GM18519 (cell line): Measurements from ENCODE around the gene IER3IP1.
A peak's percentile ranks its signal among the peaks of the same experiment; 100 is the strongest.
"Not testable (repeated sequence)": the region's sequence is repeated elsewhere in the genome, so short reads cannot be mapped to it uniquely, and the experiment has no call there.

Source experiments
- ATAC-seq: cut with Tn5 transposase; IDR thresholded peaks from one replicate; pipeline ENCODE4 v1.9.1; 2021; ENCODE audit warnings: mild to moderate bottlenecking, moderate library complexity; ENCODE audit not compliant: unreplicated experiment, low FRiP score

The IER3IP1 gene

DNA sequence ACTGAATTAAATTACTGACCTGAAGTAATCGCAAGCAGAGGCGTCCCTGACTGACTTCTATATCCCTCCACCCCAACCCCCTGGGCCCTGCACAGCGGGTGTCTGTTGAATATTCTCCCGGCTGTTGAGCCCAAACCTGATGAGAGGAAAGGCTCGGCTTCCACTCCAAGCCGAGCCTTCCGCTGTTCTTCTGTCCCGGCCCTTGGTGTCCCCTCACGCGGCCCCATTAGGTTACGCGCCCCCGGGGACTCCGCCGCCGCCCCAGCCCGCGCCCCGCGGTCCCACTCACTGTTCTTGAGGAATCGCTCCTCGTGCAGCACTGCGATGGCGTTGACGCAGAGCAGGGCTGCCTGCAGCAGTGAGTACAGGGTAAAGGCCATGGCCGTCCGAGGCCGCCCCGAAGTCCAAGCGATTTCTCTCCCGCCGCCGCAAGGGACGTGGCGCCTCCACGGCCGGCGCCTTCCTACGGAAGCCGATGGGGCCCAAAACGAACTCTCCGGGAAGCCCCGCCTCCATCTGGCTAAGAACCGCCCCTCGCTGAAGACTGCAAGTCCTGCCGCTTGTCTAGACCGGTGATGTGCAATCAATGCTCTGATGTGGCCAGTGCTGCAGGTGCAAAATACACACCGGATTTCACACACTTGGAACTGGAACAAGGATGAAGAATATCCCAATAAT, at the start of gene IER3IP1:
TSS of gene IER3IP1 (minus strand) at position 467 of the 678 bp plus-strand sequence. CDS start at position 380, 87 bp downstream.
- ATAC-seq: peak; percentile 55

DNA sequence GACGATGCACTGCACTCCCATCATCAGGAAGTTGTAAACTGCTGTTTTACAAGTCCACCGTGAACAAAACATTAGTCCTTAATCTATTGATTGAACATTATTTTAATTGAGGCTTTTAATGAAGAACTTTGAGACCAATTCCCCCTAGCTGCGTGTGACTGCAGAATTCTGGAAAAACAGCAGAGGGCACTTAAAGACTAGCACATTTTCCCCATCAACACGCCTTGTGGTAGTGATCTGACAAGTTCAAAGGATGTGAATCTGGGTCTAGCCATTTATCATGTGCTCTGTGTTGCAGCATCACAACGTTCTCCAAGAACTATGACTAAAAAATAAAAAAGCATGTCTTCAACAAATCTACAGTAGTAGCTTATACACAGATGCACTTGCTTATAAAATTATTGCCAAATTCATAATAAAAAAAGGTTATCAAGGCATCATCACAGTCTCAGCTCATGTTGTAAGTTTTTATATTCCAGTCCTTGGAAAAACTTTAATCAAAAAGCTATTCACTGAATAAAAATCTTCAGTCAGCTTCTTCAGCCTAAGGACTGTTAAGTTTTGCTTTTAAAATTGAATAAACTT, 39.5 kb upstream of the IER3IP1 start:
- no peak for ATAC-seq

GRCh38 chr18:47209171-47209570, 33.0 kb upstream of the IER3IP1 start:
- ATAC-seq: no peak

DNA sequence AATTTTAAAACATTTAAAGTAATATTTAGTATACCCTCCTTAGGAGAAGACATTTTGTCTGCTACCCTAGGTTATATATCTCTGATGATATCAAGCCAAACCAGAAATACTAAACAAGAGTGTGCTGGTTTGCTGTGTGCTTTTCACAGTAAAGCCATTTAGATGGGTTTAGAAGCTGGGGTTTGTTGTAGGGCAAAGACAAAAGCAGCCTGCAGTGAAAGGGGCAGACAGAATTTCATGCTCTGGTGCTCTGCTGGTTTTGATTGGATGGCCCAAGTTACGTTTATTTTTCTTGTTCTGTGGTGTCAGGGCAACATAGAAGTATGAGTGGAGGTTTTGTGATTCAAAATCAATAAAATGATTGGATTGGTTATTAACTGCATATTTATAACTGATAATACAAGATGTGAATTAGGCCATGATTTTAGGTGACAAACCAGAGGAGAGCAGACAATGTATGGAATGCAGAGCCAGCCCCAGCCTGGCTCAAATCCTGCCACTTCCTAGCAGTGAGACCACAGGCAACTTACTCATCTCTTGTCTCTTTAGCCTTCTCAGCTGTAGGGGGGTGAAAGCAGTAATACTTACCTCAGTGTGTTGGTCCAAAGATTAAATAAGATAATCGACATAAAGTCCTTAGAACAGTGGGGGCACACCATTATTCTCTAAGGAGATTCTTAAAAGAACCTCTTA, 30.9 kb upstream of the IER3IP1 start:
- no peak for ATAC-seq

DNA sequence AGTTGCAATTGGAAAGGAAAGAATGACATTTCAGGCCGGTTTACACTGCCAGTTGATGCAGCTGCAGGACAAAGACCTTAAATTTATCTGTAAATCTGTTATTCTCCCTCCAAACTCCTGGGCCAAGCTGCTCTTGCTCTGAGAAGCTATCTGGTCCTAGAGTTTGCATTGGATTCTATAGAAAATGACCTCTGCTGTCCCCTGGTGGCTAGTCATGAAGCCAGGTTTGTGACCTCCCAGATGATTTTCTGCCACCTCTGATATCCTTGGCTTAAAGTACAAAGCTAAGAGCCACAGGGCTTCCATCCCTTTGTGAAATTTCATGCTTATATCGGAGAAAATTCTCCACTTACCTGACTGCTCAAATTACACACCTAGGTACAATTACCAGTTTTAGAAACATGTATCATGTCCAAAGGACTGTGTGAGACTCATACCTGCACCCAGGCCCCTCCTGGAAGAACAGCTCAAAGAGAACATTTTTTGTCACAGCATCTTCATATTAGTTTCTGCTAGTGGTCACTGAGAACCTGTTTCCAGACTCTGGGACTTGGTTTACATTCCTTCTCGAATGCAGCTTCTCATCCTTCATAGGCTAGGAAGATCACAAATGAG, 28.9 kb upstream of the IER3IP1 start:
- no peak for ATAC-seq

GRCh38 chr18:47203626-47204464, 27.7 kb upstream of the IER3IP1 start:
- ATAC-seq: no peak

- not testable (repeated sequence) for ATAC-seq
Measured at GRCh38 chr18:47195961-47196360, 19.8 kb upstream of the IER3IP1 start.

GRCh38 chr18:47191961-47192360, 15.8 kb upstream of the IER3IP1 start:
- ATAC-seq: no peak

DNA sequence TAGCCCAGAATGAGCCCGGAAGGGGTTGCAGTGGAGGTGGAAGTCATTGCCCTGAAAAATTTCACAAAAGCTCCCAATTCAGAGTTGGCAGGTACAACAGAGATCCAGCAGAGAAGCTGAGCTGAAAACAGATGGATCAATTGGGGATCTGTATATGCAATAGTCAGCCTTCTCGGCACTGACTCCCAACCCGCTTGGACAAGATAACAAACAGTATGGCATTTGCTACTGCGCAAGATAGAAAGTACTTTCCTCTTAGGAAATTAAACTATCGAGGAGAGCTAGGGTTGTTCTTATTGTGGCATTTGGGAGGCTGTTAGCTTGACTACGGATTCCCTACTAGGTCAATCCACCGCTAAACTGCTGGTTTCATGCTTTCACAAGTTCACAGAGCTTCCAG, 11.6 kb upstream of the IER3IP1 start:
- no peak for ATAC-seq

- no peak for ATAC-seq
Measured at GRCh38 chr18:47184419-47185050, 8.4 kb upstream of the IER3IP1 start.

GRCh38 chr18:47182156-47182555, 6.0 kb upstream of the IER3IP1 start:
- not testable (repeated sequence) for ATAC-seq

- no peak for ATAC-seq
Measured at GRCh38 chr18:47180765-47181164, 4.6 kb upstream of the IER3IP1 start.

GRCh38 chr18:47179520-47179919, 3.4 kb upstream of the IER3IP1 start:
- no peak for ATAC-seq

- no peak for ATAC-seq
Measured at GRCh38 chr18:47175283-47175897, 774 bp downstream of the IER3IP1 start.

DNA sequence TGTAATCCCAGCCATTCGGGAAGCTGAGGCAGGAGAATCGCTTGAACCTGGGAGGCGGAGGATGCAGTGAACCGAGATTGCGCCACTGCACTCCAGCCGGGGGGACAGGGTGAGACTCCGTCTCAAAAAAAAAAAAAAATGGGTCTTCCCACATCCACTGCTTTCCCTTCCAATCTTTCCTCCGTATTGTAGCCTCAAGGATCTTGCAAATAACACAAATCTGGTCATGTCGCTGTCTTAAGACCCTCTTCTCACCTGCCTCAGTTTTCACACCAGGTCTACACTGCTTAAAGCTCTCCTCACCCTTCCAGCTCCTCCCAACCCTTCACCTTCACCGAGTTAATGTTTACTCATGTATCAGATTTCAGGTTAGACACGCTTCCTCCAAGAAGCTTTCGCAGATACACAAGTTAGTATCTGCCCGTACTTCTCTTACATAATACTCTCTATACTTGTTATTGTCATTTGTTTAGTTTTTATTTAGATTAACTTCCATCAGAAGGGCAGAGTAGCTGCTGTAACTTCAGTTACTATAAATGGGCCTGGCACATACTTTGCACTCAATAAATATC, 1.5 kb downstream of the IER3IP1 start:
- ATAC-seq: no peak

GRCh38 chr18:47172476-47172875, 3.7 kb downstream of the IER3IP1 start:
- ATAC-seq: no peak

DNA sequence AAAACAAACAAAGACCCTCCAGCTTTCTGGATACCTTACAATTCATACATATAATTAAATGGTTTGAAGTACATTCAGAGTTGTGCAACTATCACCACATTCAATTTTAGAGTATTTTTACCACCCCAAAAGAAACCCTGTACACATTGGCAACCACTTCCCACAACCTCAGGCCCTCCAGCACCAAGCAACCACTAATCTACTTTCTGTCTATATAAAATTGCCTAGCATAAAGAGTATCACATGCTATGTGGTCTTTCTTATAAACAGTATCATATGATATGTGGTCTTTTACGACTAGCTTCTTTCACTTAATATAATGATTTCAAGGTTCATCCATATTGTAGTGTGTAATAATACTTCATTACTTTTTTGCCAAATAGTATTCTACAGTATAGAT, 7.3 kb downstream of the IER3IP1 start:
- no peak for ATAC-seq

GRCh38 chr18:47168509-47168908, 7.7 kb downstream of the IER3IP1 start:
- ATAC-seq: no peak

GRCh38 chr18:47166294-47166693, 9.9 kb downstream of the IER3IP1 start:
- ATAC-seq: no peak
